Adipose tissue (tissue), 3 donors: ENCODE results near the gene BSX. TPM values are rescaled to one million over a fixed set of nuclear protein-coding genes. Genes with fewer than 3 reads are reported as not detected.

Source experiments
- H3K27ac ChIP-seq: one replicate; pipeline ENCODE4 v1.5.1; 2013; ENCODE audit warnings: low read depth, low read length
- WGBS, 3 donors: extraction: QIAGEN DNeasy Blood & Tissue Kit; methylation state at CpG; one replicate each; pipeline ENCODE4 v1.1.7; 2013; 5-methylcytosine and 5-hydroxymethylcytosine counted together
- polyA plus RNA-seq, 3 donors: library from polyadenylated mRNA; stranded (reverse); fragments of 200-250 nt; gene quantifications; one replicate each; pipeline ENCODE4 v1.2.3, GENCODE V29; 2013
- donor health status: healthy with polysubstance abuse.
- donor health status: Bipolar disorder and iron deficiency.
- donor health status: healthy.

BSX gene
- polyA plus RNA-seq, 3 donors: not detected

DNA sequence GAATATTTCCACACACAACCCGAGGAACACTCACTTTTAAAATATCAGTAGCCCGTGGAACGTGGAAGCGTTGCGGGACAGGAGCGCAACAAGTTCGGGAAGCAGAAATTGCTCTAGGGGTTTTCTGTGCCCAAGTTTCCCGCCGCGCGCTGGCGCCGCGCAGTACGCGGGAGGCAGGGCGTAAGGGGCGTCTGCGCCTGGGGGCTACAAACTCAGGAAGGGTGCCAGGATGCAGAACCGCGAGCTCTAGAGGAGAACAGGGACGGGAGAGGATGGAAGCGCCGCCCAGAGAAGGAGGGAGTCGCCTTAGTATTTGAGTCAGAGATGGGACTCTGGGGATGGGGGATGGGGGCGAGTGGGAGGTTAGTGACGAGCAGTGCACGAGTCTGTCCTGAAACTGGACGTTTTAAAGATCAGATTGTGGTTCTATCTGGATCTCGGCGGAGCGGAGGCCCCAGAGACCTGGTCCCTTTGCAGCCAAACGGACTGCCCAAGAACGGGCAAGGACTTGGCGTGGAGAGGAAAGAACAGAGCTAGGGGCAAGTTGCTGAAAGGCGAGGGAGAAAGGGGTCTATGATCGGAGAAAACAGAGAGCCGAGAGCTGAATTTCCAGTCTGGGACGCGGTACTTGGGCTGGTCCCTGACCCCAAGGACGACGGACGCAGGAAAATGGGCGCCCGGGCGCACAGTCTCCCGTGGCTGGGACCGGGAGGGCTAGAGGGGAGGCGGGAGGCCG, 4.7 kb downstream of the BSX start:
- WGBS, 3 donors: 2 to 4% (median 4%) methylated on average over 50 of the region's 50 CpGs
- H3K27ac ChIP-seq: no peak overlapping the region

DNA sequence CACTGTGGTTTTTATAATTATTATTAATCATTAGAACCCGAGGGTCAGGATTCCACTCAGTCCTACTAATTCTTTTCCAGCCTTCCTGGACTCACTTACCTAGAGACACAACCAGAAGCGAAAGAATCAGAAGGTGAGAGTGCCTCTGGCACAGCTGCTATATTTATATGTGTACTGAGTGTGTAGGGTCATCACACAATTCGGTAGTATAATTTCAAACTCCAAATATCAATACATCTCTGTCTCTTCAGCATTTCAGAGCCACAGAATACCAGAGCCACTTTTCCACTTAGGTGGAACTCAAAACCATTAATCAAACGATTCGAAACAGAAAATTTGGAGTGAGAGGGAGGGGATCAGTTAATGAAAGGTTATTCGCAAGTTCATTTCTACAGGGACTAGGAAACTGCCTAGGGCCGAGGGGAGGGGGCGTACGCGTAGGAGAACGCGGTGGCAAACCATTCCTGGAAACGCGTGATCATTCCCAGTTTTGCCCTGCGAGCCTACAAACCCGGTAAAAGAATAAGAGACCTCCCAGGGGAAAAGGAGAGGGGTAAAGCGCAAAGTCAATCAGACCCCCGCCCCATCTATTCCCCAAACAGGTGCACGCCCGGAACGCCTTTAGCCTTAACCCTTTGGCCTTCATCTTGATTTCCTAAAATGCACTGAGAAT, 5.4 kb downstream of the BSX start:
- no peak overlapping the region for H3K27ac ChIP-seq
- WGBS, 3 donors: 7 to 12% (median 12%) methylated on average over 21 of the region's 21 CpGs

DNA sequence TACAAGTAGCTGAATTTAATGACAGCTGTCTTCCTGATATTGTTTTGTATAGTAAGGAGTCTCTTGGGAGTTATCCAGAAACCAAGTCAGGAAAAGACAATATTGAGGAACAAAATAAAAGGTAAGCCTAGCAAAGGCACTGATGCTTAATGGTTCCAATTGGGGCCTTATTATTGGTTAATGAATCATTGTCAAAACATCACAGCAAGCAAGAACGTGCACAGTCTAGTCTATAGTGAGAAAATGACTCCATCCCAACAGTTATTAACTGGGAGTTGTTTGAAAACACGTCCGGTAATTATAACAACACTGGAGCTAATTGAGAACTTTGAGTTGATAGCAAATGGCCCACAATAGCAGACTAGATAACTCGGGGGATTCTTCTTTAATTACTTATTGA, 17.7 kb downstream of the BSX start:
- 66 to 76% (median 74%) methylated on average over 4 of the region's 4 CpGs for WGBS, 3 donors
- no peak overlapping the region for H3K27ac ChIP-seq

DNA sequence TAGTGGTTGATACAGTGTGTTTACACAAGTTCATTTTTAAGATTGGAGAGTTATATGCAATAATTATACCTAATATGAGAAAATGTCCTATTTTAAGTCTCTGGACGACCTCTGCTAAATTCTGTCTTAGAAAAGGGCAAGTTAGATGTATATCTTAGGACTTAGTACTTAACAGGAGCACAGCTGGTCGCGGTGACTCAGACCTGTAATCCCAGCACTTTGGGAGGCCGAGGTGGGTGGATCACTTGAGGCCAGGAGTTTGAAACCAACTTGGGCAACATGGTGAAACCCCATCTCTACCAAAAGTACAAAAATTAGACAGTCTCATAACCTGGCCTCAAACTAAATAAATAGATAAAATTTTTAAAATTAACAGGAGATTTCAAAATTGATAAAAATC, 27.2 kb downstream of the BSX start:
- WGBS, 3 donors: 90 to 93% (median 91%) methylated on average over 4 of the region's 4 CpGs
- no peak overlapping the region for H3K27ac ChIP-seq

DNA sequence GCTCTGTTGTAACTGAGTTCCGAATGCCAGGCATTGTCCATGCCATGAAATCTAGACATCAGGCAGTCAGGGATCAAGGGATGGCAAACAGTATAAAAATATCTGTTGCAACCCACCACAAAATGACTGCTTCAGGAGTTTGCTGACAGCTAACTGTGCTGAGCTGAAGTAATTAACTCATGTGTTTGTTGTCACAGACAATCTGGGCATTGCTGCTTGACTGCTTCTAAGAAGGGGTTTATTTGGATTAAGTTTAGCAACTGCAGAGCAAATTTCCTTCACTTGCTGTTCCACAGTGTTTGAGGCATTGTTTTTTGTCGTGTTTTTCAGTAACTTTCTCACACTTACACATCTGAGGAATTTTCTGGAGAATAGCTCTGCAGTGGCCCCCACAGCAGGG, 30.4 kb downstream of the BSX start:
- no peak overlapping the region for H3K27ac ChIP-seq
- WGBS, 3 donors: 63 to 78% (median 65%) methylated on average over 2 of the region's 2 CpGs

DNA sequence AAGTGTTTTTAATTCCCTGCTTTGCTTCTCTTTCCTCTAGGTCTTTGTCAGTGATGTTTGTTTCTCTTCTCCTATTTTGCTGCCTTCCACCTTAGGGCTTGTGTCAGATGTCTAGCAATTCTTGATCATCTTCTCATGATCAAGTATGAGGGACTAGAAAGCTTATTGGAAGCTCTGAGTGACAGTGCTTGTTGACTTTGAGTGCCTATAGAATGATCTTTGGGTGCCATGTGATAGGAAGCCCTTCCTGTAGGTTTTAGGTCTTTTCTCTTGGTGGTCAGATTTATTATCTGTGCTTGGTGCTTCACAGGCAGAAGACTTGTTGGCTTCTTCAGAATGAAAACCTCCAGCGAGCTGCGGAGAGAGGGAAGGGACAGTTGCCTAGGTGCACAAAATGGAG, 43.1 kb downstream of the BSX start:
- 95 to 100% (median 97%) methylated on average over 2 of the region's 2 CpGs for WGBS, 3 donors
- no peak overlapping the region for H3K27ac ChIP-seq

GRCh38 chr11:122937983-122938382, 43.7 kb downstream of the BSX start:
- WGBS, 3 donors: 78 to 94% (median 92%) methylated on average over 3 of the region's 3 CpGs
- no peak overlapping the region for H3K27ac ChIP-seq

- WGBS, 3 donors: 41 to 67% (median 42%) methylated on average over 2 of the region's 2 CpGs
- no peak overlapping the region for H3K27ac ChIP-seq
Observed at GRCh38 chr11:122933416-122933815, 48.2 kb downstream of the BSX start.

DNA sequence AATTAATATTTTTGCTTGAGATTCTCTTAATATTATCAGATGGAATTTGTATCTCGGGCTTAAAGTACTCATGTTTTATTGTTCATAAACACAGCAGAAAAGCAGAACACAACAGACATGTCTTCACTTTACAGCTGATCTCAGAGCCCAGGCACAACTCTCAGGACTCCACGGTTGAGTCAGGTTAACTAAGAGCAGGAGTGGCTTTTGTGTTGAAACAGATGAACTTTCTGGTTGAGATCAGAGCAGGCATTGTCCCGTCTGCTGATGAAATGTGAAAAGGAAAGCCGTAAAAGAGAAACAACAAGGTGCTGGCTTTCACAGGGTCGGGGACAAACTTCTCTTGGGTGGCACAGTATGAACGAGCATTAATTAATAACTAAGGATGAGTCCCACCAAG, 50.1 kb downstream of the BSX start:
- WGBS, 3 donors: 81 to 87% (median 82%) methylated on average over 6 of the region's 6 CpGs
- H3K27ac ChIP-seq: no peak overlapping the region

Other genes with a start within 250 kb of the BSX start
- gene CRTAM, start 143.3 kb downstream of the BSX start, polyA plus RNA-seq: under 1 TPM in 2 of 3 donors, not detected in 1; 0.05 to 0.13 TPM
- gene JHY, start 99.1 kb downstream of the BSX start, polyA plus RNA-seq: 1 to 10 TPM; 1.3 to 4.0 (median 3.9) TPM
- gene HSPA8, start 80.3 kb upstream of the BSX start, polyA plus RNA-seq: 1,000 to 10,000 TPM in 1 of 3 donors, 100 to 1,000 TPM in 2; 404 to 1,418 (median 864) TPM
- 10 to 100 TPM in 2 of 3 donors, 1 to 10 TPM in 1; 8.4 to 58.0 (median 39.9) TPM for gene CLMP, start 213.4 kb upstream of the BSX start, polyA plus RNA-seq